Uterus (tissue), 2 donors: ENCODE results near the gene ABCA6.

Experiments
- POLR2A ChIP-seq, 2 donors: fragments of 450-650 bp; IDR thresholded peaks; one replicate each; pipeline ENCODE4 v1.6.1; 2016; ENCODE audit warnings: antibody characterized with exemption in 2 of 2, mild to moderate bottlenecking in 1 of 2, moderate library complexity in 1 of 2
- TF ChIP-seq, protein P1 (sequence below), 4 experiments: fragments of 200-600 bp in 2 of 4; fragments of 450-650 bp in 2 of 4; sonication (generic) in 2 of 4; IDR thresholded peaks; one replicate each; pipeline ENCODE4 v1.5.1; 2016 to 2019; ENCODE audit warnings: antibody characterized with exemption in 4 of 4, mild to moderate bottlenecking in 2 of 4, moderate library complexity in 1 of 4

DNA sequence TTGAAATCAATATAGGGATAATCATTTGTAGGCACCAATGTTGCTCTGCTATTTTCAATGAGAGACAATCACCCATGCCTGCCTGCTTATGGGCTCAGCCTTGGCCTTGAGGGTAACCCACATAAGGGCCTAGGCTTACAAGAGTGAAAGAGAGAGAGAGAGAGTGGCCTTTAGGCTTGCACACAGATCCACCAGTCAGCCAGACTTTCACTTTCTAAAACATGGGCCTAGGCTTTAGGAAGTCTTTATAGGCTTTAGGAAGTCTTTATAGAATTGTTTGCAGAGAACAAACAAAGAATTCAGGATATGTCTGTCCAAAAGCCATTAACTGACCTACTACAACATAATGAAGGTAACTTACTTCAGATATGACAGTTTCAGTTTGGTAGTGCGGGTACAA is 84.4 kb downstream of the ABCA6 start:
- TF ChIP-seq POLR2A (IDR thresholded peaks at IDR 0.05): no peak
- TF ChIP-seq, protein P1, sequence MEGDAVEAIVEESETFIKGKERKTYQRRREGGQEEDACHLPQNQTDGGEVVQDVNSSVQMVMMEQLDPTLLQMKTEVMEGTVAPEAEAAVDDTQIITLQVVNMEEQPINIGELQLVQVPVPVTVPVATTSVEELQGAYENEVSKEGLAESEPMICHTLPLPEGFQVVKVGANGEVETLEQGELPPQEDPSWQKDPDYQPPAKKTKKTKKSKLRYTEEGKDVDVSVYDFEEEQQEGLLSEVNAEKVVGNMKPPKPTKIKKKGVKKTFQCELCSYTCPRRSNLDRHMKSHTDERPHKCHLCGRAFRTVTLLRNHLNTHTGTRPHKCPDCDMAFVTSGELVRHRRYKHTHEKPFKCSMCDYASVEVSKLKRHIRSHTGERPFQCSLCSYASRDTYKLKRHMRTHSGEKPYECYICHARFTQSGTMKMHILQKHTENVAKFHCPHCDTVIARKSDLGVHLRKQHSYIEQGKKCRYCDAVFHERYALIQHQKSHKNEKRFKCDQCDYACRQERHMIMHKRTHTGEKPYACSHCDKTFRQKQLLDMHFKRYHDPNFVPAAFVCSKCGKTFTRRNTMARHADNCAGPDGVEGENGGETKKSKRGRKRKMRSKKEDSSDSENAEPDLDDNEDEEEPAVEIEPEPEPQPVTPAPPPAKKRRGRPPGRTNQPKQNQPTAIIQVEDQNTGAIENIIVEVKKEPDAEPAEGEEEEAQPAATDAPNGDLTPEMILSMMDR (IDR thresholded peaks at IDR 0.05): no peak
